Activated CD8-positive, alpha-beta memory T cell treated with anti-CD3 and anti-CD28 coated beads for 24 hours (primary cell): ENCODE measurements around the gene PGAM2.
"Not testable (repeated sequence)": the region's sequence is repeated elsewhere in the genome, so short reads cannot be mapped to it uniquely, and the experiment has no call there.

Experiments
- DNase-seq: peaks from one replicate; pipeline ENCODE4 v3.0.0-alpha.2; 2020

The PGAM2 gene

DNA sequence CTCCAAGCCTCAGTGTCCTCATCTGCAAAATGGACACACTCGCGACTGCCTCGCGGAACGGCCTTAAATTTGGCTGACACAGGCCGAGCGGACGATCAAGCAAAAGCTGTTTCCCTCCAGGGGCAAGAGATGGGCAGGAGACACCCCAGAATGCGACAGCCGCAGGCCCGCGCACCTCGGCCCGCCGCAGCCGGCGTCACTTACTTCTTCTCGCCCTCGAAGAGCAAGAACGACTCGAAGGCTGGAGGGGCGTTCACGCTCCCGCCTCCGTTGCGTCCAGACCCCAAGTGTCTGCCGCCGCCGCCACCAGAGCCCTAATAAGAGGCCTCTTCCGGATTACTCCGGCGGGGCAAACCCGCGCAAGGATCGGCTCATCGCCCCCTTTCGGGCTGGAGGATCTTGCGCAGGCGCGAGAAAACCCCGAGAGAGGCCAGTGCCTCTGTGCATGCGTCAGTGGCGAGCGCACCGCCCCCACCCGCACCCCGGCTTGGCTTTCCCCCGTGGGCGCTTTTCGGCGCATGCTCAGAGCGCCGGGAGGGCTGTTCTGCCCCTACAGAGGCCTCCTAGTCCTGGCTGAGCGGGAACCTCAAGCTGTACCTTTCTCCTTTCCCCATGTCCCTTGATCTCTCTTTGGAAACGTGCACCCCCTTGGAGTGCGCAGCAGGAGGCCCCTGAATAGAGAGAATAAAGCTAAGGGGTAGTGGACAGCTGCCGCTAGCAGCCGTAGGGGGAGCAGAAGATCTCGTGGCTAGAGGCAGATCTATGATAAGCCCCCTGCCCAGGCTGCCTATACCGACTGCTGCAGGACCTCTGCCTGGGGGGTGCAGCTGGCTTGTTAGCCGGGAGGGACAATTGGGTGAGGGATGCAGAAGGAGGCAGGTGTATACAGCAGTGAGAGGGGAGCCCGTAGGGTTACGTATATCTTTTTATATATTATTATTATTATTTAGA lies 46.2 kb downstream of the PGAM2 start:
- peak; percentile 100 for DNase-seq

DNA sequence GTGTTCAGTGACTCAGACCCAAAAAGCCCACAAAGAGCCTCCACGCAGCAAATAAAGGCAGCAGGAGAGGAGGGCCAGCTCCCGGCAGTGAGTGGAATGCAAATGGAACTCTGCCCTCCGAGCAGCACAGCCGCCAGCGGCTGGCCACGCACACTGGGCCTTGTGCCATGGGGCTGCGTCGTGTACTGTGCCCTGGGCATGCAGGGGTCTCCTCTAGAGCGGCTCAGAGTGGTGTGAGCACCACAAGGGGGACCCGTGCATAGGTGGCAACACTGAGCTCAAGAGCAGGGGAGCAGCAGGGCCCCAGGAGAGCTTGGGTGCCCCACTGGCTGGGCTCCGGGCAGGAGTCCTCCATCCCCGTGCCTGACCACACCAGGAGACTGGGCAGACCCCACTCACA lies 50.3 kb downstream of the PGAM2 start:
- not testable (repeated sequence) for DNase-seq
